Stimulated activated CD8-positive, alpha-beta memory T cell treated with anti-CD3 and anti-CD28 coated beads, Interleukin-4, amount 100 ng/mL, for 4 hours (primary cell): ENCODE results near the gene CPSF2.

Source experiments
- DNase-seq, 2 donors: peaks; one replicate each; pipeline ENCODE4 v3.0.0-alpha.2; 2020; ENCODE audit warnings: low read depth in 2 of 2, low spot score in 1 of 2

The CPSF2 gene

DNA sequence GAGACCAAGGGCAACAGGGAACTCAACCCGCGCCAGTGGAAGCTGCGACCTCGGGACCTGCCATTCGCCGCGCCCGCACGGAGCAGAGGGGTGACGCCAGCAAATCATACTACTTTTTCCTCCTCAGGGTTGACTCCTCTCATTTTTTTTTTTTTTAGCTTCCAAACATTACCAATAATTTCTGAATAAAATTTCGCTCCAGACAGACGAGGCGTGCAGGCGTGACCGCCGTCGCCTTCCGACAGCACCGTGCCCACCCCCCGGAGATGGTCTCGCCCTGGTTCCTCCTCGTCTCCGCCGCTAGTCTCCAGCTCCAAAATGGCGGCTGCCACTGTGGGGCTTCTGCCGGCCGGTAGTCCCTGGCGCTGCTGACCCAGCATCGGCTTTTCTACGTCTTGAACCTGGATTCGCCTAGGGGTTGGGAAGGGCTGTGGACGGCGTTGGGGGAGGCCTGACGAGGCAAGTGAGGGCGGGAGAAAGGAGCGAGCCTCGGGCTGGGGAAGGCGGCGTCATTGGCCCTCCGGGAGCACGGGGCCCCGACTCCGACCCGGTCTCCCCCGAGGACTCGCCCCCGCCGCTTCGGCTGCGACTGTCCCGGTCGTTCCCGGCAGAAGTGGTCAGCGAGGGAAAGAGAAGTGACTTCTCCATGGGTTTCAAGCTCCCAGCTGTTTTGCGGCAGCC lies at the start of gene CPSF2, which contains the start of gene NDUFB1:
Gene CPSF2 (plus strand): TSS at position 300 of the 681 bp plus-strand sequence. CDS start 9,016 bp downstream, outside the sequence.
Gene NDUFB1 (minus strand): TSS at position 37 of the 681 bp plus-strand sequence. CDS start 4,069 bp downstream, outside the sequence.
- peak; percentile 61 to 64 for DNase-seq

- DNase-seq: no peak
Observed at GRCh38 chr14:92074555-92074954, 47.2 kb upstream of the CPSF2 start.

- DNase-seq: no peak
Observed at GRCh38 chr14:92088494-92088893, 33.3 kb upstream of the CPSF2 start.

- no peak for DNase-seq
Observed at GRCh38 chr14:92093320-92093719, 28.4 kb upstream of the CPSF2 start.

DNA sequence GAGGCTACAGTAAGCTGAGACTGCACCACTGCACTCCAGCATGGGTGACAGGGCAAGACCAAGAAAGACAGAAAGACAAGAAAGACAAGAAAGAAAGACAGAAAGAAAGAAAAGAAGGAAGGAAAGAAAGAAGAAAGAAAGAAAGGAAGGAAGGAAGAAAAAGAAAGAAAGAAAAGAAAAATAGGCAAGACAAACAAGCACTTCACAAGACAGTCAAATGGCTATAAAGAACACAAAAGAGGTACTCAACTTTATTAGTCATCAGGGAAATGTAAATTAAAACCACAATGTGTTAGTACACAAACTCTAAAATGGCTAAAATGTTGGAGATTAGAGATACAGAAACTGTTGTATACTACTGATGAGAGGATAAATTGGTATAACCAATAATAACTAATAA lies 22.0 kb upstream of the CPSF2 start:
- no peak for DNase-seq

DNA sequence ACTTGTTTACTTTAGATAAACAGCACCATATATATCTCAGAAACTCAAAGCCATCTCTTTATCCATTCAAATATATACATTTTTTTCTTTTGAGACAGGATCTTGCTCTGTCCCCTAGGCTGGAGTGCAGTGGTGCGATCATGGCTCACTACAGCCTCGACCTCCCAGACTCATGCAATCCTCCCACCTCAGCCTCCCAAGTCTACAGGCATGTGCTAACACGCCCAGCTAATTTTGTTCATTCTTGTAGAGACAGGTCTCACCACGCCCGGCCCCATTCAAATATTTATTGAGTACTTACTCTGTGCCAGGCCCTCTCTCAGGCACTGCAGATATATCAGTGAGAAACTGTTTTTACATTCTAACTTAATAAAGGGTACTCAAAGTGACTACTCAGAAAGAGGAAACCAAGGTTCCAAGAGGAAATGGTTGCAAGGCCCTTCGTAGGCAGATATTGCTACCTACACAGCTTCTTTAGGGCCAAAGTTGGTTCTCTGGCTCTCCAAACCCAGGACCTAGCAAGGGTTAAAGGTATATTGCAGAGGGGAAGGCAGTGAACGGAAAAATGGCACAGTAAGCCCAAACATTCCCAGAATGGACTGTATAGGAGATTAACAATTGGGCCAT lies 18.3 kb upstream of the CPSF2 start:
- DNase-seq: no peak

GRCh38 chr14:92105073-92105892 lies 16.5 kb upstream of the CPSF2 start:
- DNase-seq: no peak

- no peak for DNase-seq
Observed at GRCh38 chr14:92105893-92106142, 16.0 kb upstream of the CPSF2 start.

- peak; percentile 89 to 94 for DNase-seq
Observed at GRCh38 chr14:92106143-92106926, 15.4 kb upstream of the CPSF2 start, which contains the start of gene ATXN3. Gene ATXN3, minus strand, starts transcription at chr14:92106582. Its CDS starts 30 bp downstream, at chr14:92106552.

DNA sequence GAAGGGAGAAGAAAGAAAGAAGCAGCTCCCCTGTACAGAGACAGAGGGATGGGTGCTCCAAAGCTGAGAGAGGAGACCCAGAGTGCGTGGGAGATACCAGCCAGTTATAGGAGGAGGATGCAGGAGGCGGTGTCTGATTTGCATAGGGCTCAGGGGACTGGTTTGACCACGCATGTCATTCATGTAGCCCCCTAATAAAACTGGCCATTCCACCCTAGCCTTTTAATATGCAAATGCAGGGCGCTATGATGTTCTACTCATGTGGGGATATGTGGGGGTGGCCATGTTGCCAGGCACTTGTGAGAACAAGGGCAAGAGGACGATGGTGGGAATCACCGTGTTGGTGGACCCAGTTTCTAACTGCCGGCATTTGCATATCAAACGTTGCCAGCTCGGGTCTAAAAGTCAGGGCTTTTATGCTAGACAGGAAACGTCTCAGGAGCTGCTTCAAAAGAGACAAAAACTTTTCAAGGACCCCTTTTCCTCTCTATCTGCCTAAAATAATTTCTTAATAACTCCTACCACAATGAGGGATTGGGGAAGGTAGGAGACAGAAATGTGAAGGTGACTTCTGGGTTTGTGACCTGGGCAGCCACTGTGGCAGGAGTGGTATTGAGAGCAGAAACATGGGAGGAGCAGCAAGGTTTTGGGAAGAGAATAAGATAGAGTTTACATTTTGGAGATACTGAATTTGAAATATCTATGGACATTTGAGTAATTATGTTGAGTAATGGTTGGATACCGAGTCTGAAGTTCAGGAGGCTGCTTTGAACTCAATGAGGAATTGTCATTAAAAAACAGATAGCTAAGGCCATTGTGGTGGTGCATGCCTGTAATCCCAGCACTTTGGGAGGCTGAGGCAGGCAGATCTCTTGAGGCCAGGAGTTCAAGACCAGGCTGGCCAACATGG lies 13.2 kb upstream of the CPSF2 start:
- DNase-seq: no peak

GRCh38 chr14:92109490-92109889 lies 12.3 kb upstream of the CPSF2 start:
- DNase-seq: no peak

- no peak for DNase-seq
Observed at GRCh38 chr14:92121207-92121669, 531 bp upstream of the CPSF2 start.

DNA sequence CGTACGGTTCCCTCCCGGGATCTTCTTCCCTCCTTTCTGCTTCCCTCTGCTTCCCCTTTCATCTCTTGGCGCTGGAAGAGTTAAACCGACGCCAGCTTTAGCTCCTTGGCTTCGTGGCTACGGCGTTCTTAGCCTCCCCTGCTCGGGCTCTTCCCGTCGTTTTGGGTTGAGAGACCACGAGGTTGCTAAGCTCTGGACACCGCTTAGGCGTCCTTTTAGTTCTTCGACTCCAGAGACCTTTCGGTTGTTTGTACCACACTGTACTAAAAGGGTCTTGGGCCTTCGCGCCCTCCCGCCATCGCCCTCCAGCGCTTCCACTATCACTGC lies 545 bp downstream of the CPSF2 start:
- no peak for DNase-seq

DNA sequence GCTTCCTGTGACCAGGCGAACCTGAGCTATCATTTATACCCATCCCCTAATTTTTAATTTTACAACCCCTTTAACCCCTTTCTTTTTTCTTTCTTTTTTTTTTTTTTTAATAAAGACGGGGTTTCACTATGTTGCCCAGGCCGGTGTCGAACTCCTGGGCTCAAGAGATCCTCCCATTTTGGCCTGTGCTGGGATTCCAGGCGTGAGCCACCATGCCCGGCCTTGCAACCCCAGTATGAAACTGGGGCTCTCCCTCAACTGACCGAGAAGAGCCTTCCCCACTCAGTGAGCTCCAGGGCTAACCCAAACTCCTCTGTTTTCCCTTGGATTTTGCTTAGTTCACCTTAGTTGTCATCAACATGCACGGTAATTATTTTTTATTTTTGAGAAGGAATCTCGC lies 992 bp downstream of the CPSF2 start:
- DNase-seq: no peak

GRCh38 chr14:92134456-92134855 lies 12.7 kb downstream of the CPSF2 start:
- DNase-seq: no peak

DNA sequence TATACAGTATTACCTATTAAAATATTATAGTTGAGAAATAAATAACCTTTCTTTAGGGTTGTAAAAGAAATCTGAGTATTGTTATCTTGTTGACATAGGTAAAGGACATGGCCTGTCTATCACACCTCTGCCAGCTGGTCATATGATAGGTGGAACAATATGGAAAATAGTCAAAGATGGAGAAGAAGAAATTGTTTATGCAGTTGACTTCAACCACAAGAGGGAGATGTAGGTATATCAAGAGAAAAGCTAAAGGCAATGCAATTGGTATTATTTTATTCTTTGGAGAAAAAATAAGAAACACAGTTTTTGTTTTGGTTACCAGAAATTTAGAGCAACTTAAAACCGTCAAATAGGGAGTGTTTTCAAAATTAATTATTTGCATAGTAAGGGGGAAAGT lies 13.5 kb downstream of the CPSF2 start:
- no peak for DNase-seq

- DNase-seq: no peak
Observed at GRCh38 chr14:92143309-92143708, 21.5 kb downstream of the CPSF2 start.

DNA sequence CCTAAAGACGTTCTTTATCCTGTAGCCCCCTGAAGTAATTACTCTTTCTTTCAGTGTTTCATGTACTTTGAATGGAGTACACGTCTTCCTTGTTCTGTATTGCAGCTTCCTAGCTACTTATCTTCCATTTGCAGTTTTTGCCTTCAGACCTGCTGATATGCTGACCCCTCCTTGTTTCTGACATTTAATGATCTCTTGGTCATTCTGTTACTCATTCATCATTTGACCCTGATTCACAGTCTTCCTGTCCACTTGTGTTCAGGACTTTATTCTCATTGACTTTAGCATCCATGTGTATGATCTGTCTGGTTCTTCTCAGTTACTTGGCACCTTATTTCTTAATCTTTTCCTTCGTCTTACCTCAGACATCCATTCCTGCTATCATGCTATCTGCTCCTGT lies 22.2 kb downstream of the CPSF2 start:
- DNase-seq: no peak

DNA sequence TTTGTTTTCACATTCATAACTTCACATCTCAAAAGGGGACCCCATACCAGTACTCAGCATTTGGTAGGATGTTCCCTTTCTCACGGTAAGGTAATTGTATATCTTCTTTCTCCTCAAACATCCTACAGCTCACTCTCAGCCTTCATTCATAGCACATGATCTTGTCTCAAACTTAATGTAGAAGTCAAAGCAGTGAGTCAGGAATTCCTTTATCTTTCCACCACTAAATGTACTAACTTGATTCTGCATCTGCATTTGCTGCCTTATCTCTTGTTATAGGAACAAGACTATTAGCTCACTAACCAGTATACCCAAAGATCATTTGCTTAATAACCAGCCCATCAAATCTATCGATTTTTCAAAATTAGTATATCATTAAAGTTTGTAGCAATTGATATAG lies 22.9 kb downstream of the CPSF2 start:
- no peak for DNase-seq

GRCh38 chr14:92153581-92153980 lies 31.8 kb downstream of the CPSF2 start:
- no peak for DNase-seq
